Amniotic epithelial cell (primary cell): ENCODE results near the gene ZNF41.

Experiments
- DNase-seq: peaks from one replicate; pipeline ENCODE4 v3.0.0-alpha.2; 2010; ENCODE audit warnings: low read depth

The ZNF41 gene

GRCh38 chrX:47482512-47483305, at the start of gene ZNF41:
Gene ZNF41 (minus strand): TSS chrX:47483222. CDS start chrX:47467481, 15,741 bp downstream.
- peak; percentile 76 for DNase-seq

- DNase-seq = no peak
These were observed 47.0 kb upstream of the ZNF41 start for GRCh38 chrX:47530049-47530448.

- DNase-seq = no peak
These were observed 46.5 kb upstream of the ZNF41 start for GRCh38 chrX:47529548-47529947.

GRCh38 chrX:47523713-47524166, 40.7 kb upstream of the ZNF41 start:
- DNase-seq = no peak

- peak; percentile 49 for DNase-seq
These were observed 40.3 kb upstream of the ZNF41 start for GRCh38 chrX:47523297-47523696.

- no peak for DNase-seq
These were observed 35.1 kb upstream of the ZNF41 start for GRCh38 chrX:47518144-47518543.

GRCh38 chrX:47515941-47516665, 33.1 kb upstream of the ZNF41 start:
- DNase-seq = peak; percentile 76

- peak; percentile 89 for DNase-seq
These were observed 31.7 kb upstream of the ZNF41 start for GRCh38 chrX:47514533-47515235.

- DNase-seq = peak; percentile 78
These were observed 30.3 kb upstream of the ZNF41 start for GRCh38 chrX:47513034-47513965.

GRCh38 chrX:47512383-47512782, 29.4 kb upstream of the ZNF41 start:
- peak; percentile 28 for DNase-seq

- DNase-seq = no peak
These were observed 24.3 kb upstream of the ZNF41 start for GRCh38 chrX:47507153-47507867.

GRCh38 chrX:47503151-47503550, 20.1 kb upstream of the ZNF41 start:
- no peak for DNase-seq

GRCh38 chrX:47502316-47503125, 19.5 kb upstream of the ZNF41 start:
- DNase-seq = peak; percentile 87

GRCh38 chrX:47501226-47502074, 18.4 kb upstream of the ZNF41 start:
- peak; percentile 49 for DNase-seq

GRCh38 chrX:47500554-47500953, 17.5 kb upstream of the ZNF41 start:
- DNase-seq = peak; percentile 23

GRCh38 chrX:47499293-47499692, 16.3 kb upstream of the ZNF41 start:
- peak; percentile 68 for DNase-seq

GRCh38 chrX:47498411-47498810, 15.4 kb upstream of the ZNF41 start:
- DNase-seq = no peak

GRCh38 chrX:47497271-47497888, 14.4 kb upstream of the ZNF41 start:
- peak; percentile 39 for DNase-seq
